ENCODE results near the gene AMBN. TPM values are rescaled to one million over a fixed set of nuclear protein-coding genes. Genes with fewer than 3 reads are reported as not detected.

AMBN gene, protein sequence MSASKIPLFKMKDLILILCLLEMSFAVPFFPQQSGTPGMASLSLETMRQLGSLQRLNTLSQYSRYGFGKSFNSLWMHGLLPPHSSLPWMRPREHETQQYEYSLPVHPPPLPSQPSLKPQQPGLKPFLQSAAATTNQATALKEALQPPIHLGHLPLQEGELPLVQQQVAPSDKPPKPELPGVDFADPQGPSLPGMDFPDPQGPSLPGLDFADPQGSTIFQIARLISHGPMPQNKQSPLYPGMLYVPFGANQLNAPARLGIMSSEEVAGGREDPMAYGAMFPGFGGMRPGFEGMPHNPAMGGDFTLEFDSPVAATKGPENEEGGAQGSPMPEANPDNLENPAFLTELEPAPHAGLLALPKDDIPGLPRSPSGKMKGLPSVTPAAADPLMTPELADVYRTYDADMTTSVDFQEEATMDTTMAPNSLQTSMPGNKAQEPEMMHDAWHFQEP
- not detected in 2 replicates for polyA plus RNA-seq (2013)

DNA sequence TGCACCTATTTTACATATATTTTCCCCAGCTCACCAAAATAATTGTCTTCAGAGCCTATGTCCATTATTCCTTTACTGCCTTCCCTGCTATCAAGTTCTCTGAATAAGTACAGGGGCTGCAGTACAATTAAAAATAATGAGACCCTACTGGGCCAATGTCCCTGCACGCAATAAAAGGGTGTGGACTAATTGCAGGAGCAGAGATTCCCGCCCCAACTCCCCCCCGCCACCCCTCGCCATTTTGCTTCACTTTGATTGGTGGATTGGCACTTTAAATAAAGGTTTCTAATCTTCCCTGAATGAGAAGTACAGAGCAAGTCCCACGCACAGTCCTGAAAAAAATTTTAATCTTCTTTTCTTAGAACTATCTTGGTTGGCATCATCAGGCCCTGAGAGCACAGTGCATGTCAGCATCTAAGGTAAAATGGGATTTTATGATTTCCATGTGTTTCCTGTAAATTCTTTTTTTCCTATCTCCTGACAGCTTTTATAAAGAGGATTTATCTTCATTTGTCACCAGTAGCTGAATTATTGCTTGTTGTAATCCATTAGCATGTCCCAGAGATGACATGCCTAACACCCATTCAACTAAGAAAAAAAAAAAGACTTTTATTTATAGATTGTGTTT, at the start of gene AMBN:
TSS of gene AMBN (plus strand) at position 302 of the 628 bp plus-strand sequence. CDS start at position 405, 103 bp downstream.
- no peaks in the 10 kb centered on the region for H3K27me3 ChIP-seq (ENCODE audit: insufficient read depth, low read length)
- no peak within 1 kb of the TSS for H3K27ac ChIP-seq (ENCODE audit: low read depth, low read length)
- no peak within 1 kb of the TSS for H3K4me3 ChIP-seq (ENCODE audit: low read depth, low read length)
- H3K36me3 ChIP-seq (ENCODE audit: control insufficient read depth in 1 of 2, insufficient read depth in 2 of 2, low read length in 2 of 2) = peaks cover 0 to 2% of the 10 kb centered on the region in 2 experiments
- no peak within 1 kb of the TSS for H3K14ac ChIP-seq (ENCODE audit: low read length)
- H3K9me3 ChIP-seq (ENCODE audit: insufficient read depth, low read depth, low read length) = no peaks in the 10 kb centered on the region
- no peaks in the 10 kb centered on the region for H3K79me2 ChIP-seq (ENCODE audit: control insufficient read depth, insufficient read depth, low read length, poor library complexity)
- H2AK5ac ChIP-seq (ENCODE audit: low read length) = no peak within 1 kb of the TSS
- H4K8ac ChIP-seq (ENCODE audit: low read depth, low read length) = no peak within 1 kb of the TSS
- H4K91ac ChIP-seq (ENCODE audit: low read depth, low read length) = no peak within 1 kb of the TSS
- H3K18ac ChIP-seq (ENCODE audit: low read length) = no peak within 1 kb of the TSS
- H2BK120ac ChIP-seq (ENCODE audit: insufficient read depth, low read length, poor library complexity) = no peak within 1 kb of the TSS
- H3K4me1 ChIP-seq (ENCODE audit: control insufficient read depth in 1 of 2, insufficient read depth in 2 of 2, low read length in 2 of 2) = no peaks in the 10 kb centered on the region
- H3K79me1 ChIP-seq (ENCODE audit: low read length) = no peaks in the 10 kb centered on the region
- H3K9ac ChIP-seq (ENCODE audit: low read length) = no peak within 1 kb of the TSS
- no CpG with 5 or more reads among the region's 5 CpGs for WGBS (ENCODE audit: extremely low coverage, insufficient coverage, insufficient read length)
- H3K4me2 ChIP-seq (ENCODE audit: low read length) = no peak within 1 kb of the TSS
- H2BK12ac ChIP-seq (ENCODE audit: low read length) = no peak within 1 kb of the TSS
- no peak for DNase-seq
- no peak within 1 kb of the TSS for H2AFZ ChIP-seq (ENCODE audit: insufficient read depth, low read length, poor library complexity)
- no peak within 1 kb of the TSS for H3K23ac ChIP-seq (ENCODE audit: low read length)
- no peak within 1 kb of the TSS for H2BK5ac ChIP-seq (ENCODE audit: low read depth, low read length, poor library complexity)
- H4K12ac ChIP-seq (ENCODE audit: low read depth, low read length) = no peak within 1 kb of the TSS
- H3K4ac ChIP-seq (ENCODE audit: low read depth, low read length) = no peak within 1 kb of the TSS

DNA sequence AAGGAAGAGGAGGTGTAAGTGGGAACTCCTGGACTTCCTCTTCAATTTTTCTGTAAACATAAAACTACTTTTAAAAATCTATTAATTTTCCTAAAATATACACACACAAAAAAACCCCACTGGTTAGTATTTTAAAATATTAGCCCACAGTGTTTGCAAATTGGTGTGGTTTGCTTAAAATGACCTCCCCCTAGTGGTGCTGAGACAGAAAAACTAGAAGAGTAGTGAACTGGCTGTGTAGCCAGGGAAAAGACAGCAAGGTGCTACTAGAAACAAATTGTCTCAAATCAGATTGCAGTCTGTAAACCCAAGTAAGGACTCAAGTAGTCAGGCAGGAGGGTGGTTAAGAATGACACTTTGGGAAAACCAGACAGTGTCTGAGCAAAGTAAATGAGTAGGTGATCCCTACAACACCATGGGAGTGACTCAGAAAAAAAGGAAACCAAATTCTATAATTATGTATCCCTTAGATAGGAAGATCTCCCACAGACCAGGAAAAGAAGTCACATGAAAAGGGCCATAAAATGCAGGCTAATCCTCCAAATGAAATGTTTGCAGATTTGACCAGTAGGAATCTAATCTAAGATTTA, 47.7 kb upstream of the AMBN start:
- no peak overlapping the region for H4K91ac ChIP-seq (ENCODE audit: low read depth, low read length)
- H3K4me2 ChIP-seq (ENCODE audit: low read length) = no peak overlapping the region
- no peaks in the 10 kb centered on the region for H3K79me1 ChIP-seq (ENCODE audit: low read length)
- no peak overlapping the region for H3K27ac ChIP-seq (ENCODE audit: low read depth, low read length)
- H3K27me3 ChIP-seq (ENCODE audit: insufficient read depth, low read length) = no peaks in the 10 kb centered on the region
- H3K4me1 ChIP-seq (ENCODE audit: control insufficient read depth in 1 of 2, insufficient read depth in 2 of 2, low read length in 2 of 2) = no peaks in the 10 kb centered on the region
- H3K79me2 ChIP-seq (ENCODE audit: control insufficient read depth, insufficient read depth, low read length, poor library complexity) = no peaks in the 10 kb centered on the region
- no peak overlapping the region for H2AFZ ChIP-seq (ENCODE audit: insufficient read depth, low read length, poor library complexity)
- H2BK12ac ChIP-seq (ENCODE audit: low read length) = no peak overlapping the region
- no peak overlapping the region for H2BK120ac ChIP-seq (ENCODE audit: insufficient read depth, low read length, poor library complexity)
- H3K4me3 ChIP-seq (ENCODE audit: low read depth, low read length) = no peak overlapping the region
- no peak overlapping the region for H3K23ac ChIP-seq (ENCODE audit: low read length)
- H2AK5ac ChIP-seq (ENCODE audit: low read length) = no peak overlapping the region
- no peak overlapping the region for H3K4ac ChIP-seq (ENCODE audit: low read depth, low read length)
- H3K9me3 ChIP-seq (ENCODE audit: insufficient read depth, low read depth, low read length) = no peaks in the 10 kb centered on the region
- no peak overlapping the region for H3K9ac ChIP-seq (ENCODE audit: low read length)
- H3K14ac ChIP-seq (ENCODE audit: low read length) = no peak overlapping the region
- no peak overlapping the region for H3K18ac ChIP-seq (ENCODE audit: low read length)
- no peaks in the 10 kb centered on the region for H3K36me3 ChIP-seq (ENCODE audit: control insufficient read depth in 1 of 2, insufficient read depth in 2 of 2, low read length in 2 of 2)
- DNase-seq = peak in 1 of 2 donors; percentile 37
- H4K8ac ChIP-seq (ENCODE audit: low read depth, low read length) = no peak overlapping the region
- no peak overlapping the region for H4K12ac ChIP-seq (ENCODE audit: low read depth, low read length)
- no peak overlapping the region for H2BK5ac ChIP-seq (ENCODE audit: low read depth, low read length, poor library complexity)

DNA sequence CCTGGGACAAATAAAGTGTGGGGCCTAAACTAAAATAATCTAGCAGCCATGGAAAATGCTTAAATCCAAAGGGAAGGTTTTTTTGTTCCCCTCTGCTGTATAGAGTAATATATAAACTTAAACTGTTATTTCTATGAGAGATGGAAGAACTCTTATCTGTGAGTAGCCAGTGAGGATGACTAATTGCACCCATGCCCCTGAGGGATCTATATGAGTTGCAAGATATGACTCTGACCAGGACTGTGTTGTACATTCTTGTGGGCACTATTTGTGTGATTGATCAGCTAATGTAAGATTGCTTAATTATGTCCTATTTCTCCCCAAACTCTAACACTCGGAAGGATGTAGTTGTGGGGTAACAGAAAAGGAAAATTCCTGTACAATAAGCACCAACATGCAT, 35.2 kb upstream of the AMBN start:
- DNase-seq = peak; percentile 14 to 24
- no peaks in the 10 kb centered on the region for H3K27me3 ChIP-seq (ENCODE audit: insufficient read depth, low read length)
- no peak overlapping the region for H3K9ac ChIP-seq (ENCODE audit: low read length)
- no peak overlapping the region for H3K23ac ChIP-seq (ENCODE audit: low read length)
- no peak overlapping the region for H2BK12ac ChIP-seq (ENCODE audit: low read length)
- no peak overlapping the region for H2BK5ac ChIP-seq (ENCODE audit: low read depth, low read length, poor library complexity)
- no peak overlapping the region for H3K14ac ChIP-seq (ENCODE audit: low read length)
- H3K9me3 ChIP-seq (ENCODE audit: insufficient read depth, low read depth, low read length) = no peaks in the 10 kb centered on the region
- H2AK5ac ChIP-seq (ENCODE audit: low read length) = no peak overlapping the region
- H4K8ac ChIP-seq (ENCODE audit: low read depth, low read length) = no peak overlapping the region
- no CpG with 5 or more reads among the region's 1 CpG for WGBS (ENCODE audit: extremely low coverage, insufficient coverage, insufficient read length)
- H3K4me1 ChIP-seq (ENCODE audit: control insufficient read depth in 1 of 2, insufficient read depth in 2 of 2, low read length in 2 of 2) = no peaks in the 10 kb centered on the region
- no peaks in the 10 kb centered on the region for H3K79me2 ChIP-seq (ENCODE audit: control insufficient read depth, insufficient read depth, low read length, poor library complexity)
- no peak overlapping the region for H3K4ac ChIP-seq (ENCODE audit: low read depth, low read length)
- no peaks in the 10 kb centered on the region for H3K36me3 ChIP-seq (ENCODE audit: control insufficient read depth in 1 of 2, insufficient read depth in 2 of 2, low read length in 2 of 2)
- H4K12ac ChIP-seq (ENCODE audit: low read depth, low read length) = no peak overlapping the region
- no peak overlapping the region for H3K4me3 ChIP-seq (ENCODE audit: low read depth, low read length)
- H3K4me2 ChIP-seq (ENCODE audit: low read length) = no peak overlapping the region
- no peak overlapping the region for H3K18ac ChIP-seq (ENCODE audit: low read length)
- H3K79me1 ChIP-seq (ENCODE audit: low read length) = no peaks in the 10 kb centered on the region
- no peak overlapping the region for H3K27ac ChIP-seq (ENCODE audit: low read depth, low read length)
- no peak overlapping the region for H4K91ac ChIP-seq (ENCODE audit: low read depth, low read length)
- H2BK120ac ChIP-seq (ENCODE audit: insufficient read depth, low read length, poor library complexity) = no peak overlapping the region
- H2AFZ ChIP-seq (ENCODE audit: insufficient read depth, low read length, poor library complexity) = no peak overlapping the region

DNA sequence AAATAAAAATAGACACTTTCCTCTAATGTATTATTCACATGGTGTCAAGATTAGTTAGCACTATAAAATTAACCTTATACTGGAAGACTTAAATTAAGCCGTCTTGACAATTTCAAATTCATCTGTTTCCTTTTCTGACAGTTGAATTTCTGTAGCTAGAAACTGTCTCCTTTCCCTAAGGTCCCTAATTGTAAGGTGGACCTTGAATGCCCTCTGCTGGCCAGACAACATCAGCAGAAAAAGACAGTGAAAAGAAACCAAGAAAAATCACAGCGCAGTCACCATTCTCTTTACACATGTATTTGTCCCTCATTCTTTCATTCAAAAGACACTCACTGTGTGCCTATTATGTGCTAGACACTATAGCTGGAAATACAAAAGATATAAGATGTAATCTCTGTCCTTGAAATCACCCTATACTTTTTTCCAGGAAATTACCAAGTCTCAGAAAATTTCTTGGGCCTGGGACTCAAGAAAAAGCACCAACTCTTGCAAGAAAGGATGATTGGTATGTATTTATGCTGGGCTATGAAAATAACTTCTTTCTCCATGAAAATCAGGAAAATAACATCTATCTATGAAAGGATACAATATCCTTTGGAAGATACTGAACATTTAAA, 32.7 kb upstream of the AMBN start:
- H3K14ac ChIP-seq (ENCODE audit: low read length) = no peak overlapping the region
- H3K79me1 ChIP-seq (ENCODE audit: low read length) = no peaks in the 10 kb centered on the region
- H4K91ac ChIP-seq (ENCODE audit: low read depth, low read length) = no peak overlapping the region
- no peak overlapping the region for H2AFZ ChIP-seq (ENCODE audit: insufficient read depth, low read length, poor library complexity)
- peak; percentile 13 to 60 for DNase-seq
- H3K4ac ChIP-seq (ENCODE audit: low read depth, low read length) = no peak overlapping the region
- no peaks in the 10 kb centered on the region for H3K27me3 ChIP-seq (ENCODE audit: insufficient read depth, low read length)
- no peaks in the 10 kb centered on the region for H3K9me3 ChIP-seq (ENCODE audit: insufficient read depth, low read depth, low read length)
- H3K27ac ChIP-seq (ENCODE audit: low read depth, low read length) = no peak overlapping the region
- H3K18ac ChIP-seq (ENCODE audit: low read length) = no peak overlapping the region
- no peak overlapping the region for H3K4me3 ChIP-seq (ENCODE audit: low read depth, low read length)
- no peak overlapping the region for H2BK120ac ChIP-seq (ENCODE audit: insufficient read depth, low read length, poor library complexity)
- H4K8ac ChIP-seq (ENCODE audit: low read depth, low read length) = no peak overlapping the region
- no peak overlapping the region for H3K9ac ChIP-seq (ENCODE audit: low read length)
- WGBS (ENCODE audit: extremely low coverage, insufficient coverage, insufficient read length) = no CpG with 5 or more reads among the region's 2 CpGs
- no peak overlapping the region for H4K12ac ChIP-seq (ENCODE audit: low read depth, low read length)
- H3K36me3 ChIP-seq (ENCODE audit: control insufficient read depth in 1 of 2, insufficient read depth in 2 of 2, low read length in 2 of 2) = no peaks in the 10 kb centered on the region
- H3K4me1 ChIP-seq (ENCODE audit: control insufficient read depth in 1 of 2, insufficient read depth in 2 of 2, low read length in 2 of 2) = peaks cover 0 to 2% of the 10 kb centered on the region in 2 experiments
- no peak overlapping the region for H2BK12ac ChIP-seq (ENCODE audit: low read length)
- H3K4me2 ChIP-seq (ENCODE audit: low read length) = no peak overlapping the region
- H3K23ac ChIP-seq (ENCODE audit: low read length) = no peak overlapping the region
- H2AK5ac ChIP-seq (ENCODE audit: low read length) = no peak overlapping the region
- no peaks in the 10 kb centered on the region for H3K79me2 ChIP-seq (ENCODE audit: control insufficient read depth, insufficient read depth, low read length, poor library complexity)
- H2BK5ac ChIP-seq (ENCODE audit: low read depth, low read length, poor library complexity) = no peak overlapping the region
